B cell (primary cell): ENCODE results near the gene MGAT4C. TPM values are rescaled to one million over a fixed set of nuclear protein-coding genes. Genes with fewer than 3 reads are reported as not detected.

Experiments
- ATAC-seq: fragments of 200-7000 bp; cut with Tn5 transposase; one replicate; pipeline ENCODE4 v1.10.0; 2021; ENCODE audit warnings: low read depth, mild to moderate bottlenecking, moderate number of reproducible peaks, moderate library complexity
- CTCF ChIA-PET: fragments of 350-600 bp; sonication (Branson Sonifier 250); formaldehyde crosslinking; loops from one replicate; lab custom pipeline; 2021; ENCODE audit warnings: antibody characterized with exemption, inconsistent platforms; lab: Charles Lee
- POLR2A ChIA-PET: fragments of 350-600 bp; sonication (Branson Sonifier 250); formaldehyde crosslinking; loops from one replicate; lab custom pipeline; 2021; ENCODE audit warnings: antibody characterized with exemption; lab: Charles Lee
- DNase-seq: peaks from one replicate; pipeline ENCODE4 v3.0.0; 2013
- H2AFZ ChIP-seq: 2 replicates; pipeline ENCODE4 v1.6.1; 2012; ENCODE audit warnings: mild to moderate bottlenecking, low read depth, low read length; ENCODE audit not compliant: insufficient read depth, poor library complexity, severe bottlenecking
- H3K27ac ChIP-seq, 2 donors: 1 replicate in 1 of 2; 2 replicates in 1 of 2; pipeline ENCODE4 v1.5.1; 2012 to 2013; ENCODE audit warnings: low read length in 2 of 2, mild to moderate bottlenecking in 2 of 2, moderate library complexity in 1 of 2
- H3K27me3 ChIP-seq, 4 experiments: fragments of 200-600 bp in 1 of 4; sonication (generic) in 1 of 4; replicated peaks in 1 of 4; 1 replicate in 2 of 4; 2 replicates in 2 of 4; pipeline versions ENCODE4 v1.6.1 to v1.7.0; 2013 to 2016; ENCODE audit warnings: low read length in 3 of 4, mild to moderate bottlenecking in 2 of 4, mixed read lengths in 1 of 4, moderate library complexity in 1 of 4; ENCODE audit not compliant: insufficient read depth in 4 of 4, control insufficient read depth in 3 of 4; ENCODE audit errors: control extremely low read depth in 1 of 4
- H3K36me3 ChIP-seq, 2 experiments: replicated peaks in 1 of 2; 1 replicate in 1 of 2; 2 replicates in 1 of 2; pipeline versions ENCODE4 v1.6.1 to v1.7.1; 2013; ENCODE audit warnings: low read length in 1 of 2; ENCODE audit not compliant: insufficient read depth in 2 of 2, control insufficient read depth in 1 of 2; ENCODE audit errors: control extremely low read depth in 1 of 2, extremely low read depth in 1 of 2
- H3K4me1 ChIP-seq, 2 donors: fragments of 200-600 bp in 1 of 2; sonication (generic) in 1 of 2; 1 replicate in 1 of 2; 2 replicates in 1 of 2; pipeline versions ENCODE4 v1.5.1 to v1.6.1; 2013 to 2017; ENCODE audit warnings: low read length in 2 of 2; ENCODE audit not compliant: control insufficient read depth in 2 of 2, insufficient read depth in 2 of 2
- H3K4me2 ChIP-seq: replicated peaks from 2 replicates; pipeline ENCODE3; 2012; ENCODE audit warnings: mild to moderate bottlenecking, low read depth, low read length; ENCODE audit not compliant: poor library complexity, severe bottlenecking
- H3K4me3 ChIP-seq, 5 experiments: fragments of 200-600 bp in 1 of 5; sonication (generic) in 1 of 5; 1 replicate in 3 of 5; 2 replicates in 2 of 5; pipeline versions ENCODE4 v1.5.1 to v1.7.0; 2011 to 2016; ENCODE audit warnings: low read length in 4 of 5, mild to moderate bottlenecking in 4 of 5, low read depth in 2 of 5, control low read depth in 1 of 5, moderate library complexity in 1 of 5; ENCODE audit not compliant: insufficient read depth in 1 of 5; ENCODE audit errors: control extremely low read depth in 1 of 5, extremely low read depth in 1 of 5
- H3K79me2 ChIP-seq: fragments of 200-600 bp; sonication (generic); one replicate; pipeline ENCODE4 v1.6.0; 2016; ENCODE audit warnings: low read length; ENCODE audit not compliant: control insufficient read depth, insufficient read depth
- H3K9ac ChIP-seq: fragments of 200-600 bp; sonication (generic); 2 replicates; pipeline ENCODE4 v1.6.1; 2017; ENCODE audit warnings: mild to moderate bottlenecking, low read length, moderate library complexity
- H3K9me3 ChIP-seq, 3 donors: one replicate each; pipeline versions ENCODE4 v1.6.1 to v1.7.1; 2013; ENCODE audit warnings: low read length in 2 of 3; ENCODE audit not compliant: control insufficient read depth in 2 of 3, insufficient read depth in 1 of 3; ENCODE audit errors: control extremely low read depth in 1 of 3
- H4K20me1 ChIP-seq: 2 replicates; pipeline ENCODE4 v1.6.0; 2012; ENCODE audit warnings: mild to moderate bottlenecking, low read length; ENCODE audit not compliant: insufficient read depth, control insufficient read depth, poor library complexity, severe bottlenecking
- H3K27ac Mint-ChIP-seq: one replicate; pipeline ENCODE4 v1.8.0; 2021; ENCODE audit warnings: mixed read lengths
- H3K27me3 Mint-ChIP-seq: one replicate; pipeline ENCODE4 v1.8.0; 2021; ENCODE audit warnings: mixed read lengths
- H3K4me1 Mint-ChIP-seq: one replicate; pipeline ENCODE4 v1.8.0; 2021; ENCODE audit warnings: mixed read lengths
- H3K4me3 Mint-ChIP-seq: one replicate; pipeline ENCODE4 v1.8.0; 2021; ENCODE audit warnings: mixed read lengths
- H3K9me3 Mint-ChIP-seq: one replicate; pipeline ENCODE4 v1.8.0; 2022; ENCODE audit warnings: mixed read lengths; ENCODE audit not compliant: insufficient read depth
- CTCF ChIP-seq: fragments of 200-600 bp; IDR thresholded peaks from one replicate; pipeline ENCODE4 v1.8.0; 2022; ENCODE audit warnings: antibody characterized with exemption, mild to moderate bottlenecking
- EZH2 ChIP-seq: IDR thresholded peaks from 2 replicates; pipeline ENCODE4 v1.6.1; 2012; ENCODE audit warnings: borderline replicate concordance, low read depth, mild to moderate bottlenecking, moderate library complexity, low read length; ENCODE audit not compliant: insufficient read depth, poor library complexity, severe bottlenecking
- WGBS: methylation state at CpG from one replicate; pipeline ENCODE4 v1.1.5; 2013; ENCODE audit warnings: missing lambda C conversion rate; ENCODE audit not compliant: insufficient coverage; 5-methylcytosine and 5-hydroxymethylcytosine counted together
- intact Hi-C: fragments of 100-400 bp; cut with micrococcal nuclease; formaldehyde crosslinking; loops from one replicate; pipeline ENCODE4 v1.10.0; 2022
- polyA plus RNA-seq: library from polyadenylated mRNA; depleted of rRNA; stranded (reverse); fragments of >200 nt; gene quantifications from 2 replicates; pipeline ENCODE4 v1.2.3, GENCODE V29; 2012
- total RNA-seq, 2 donors: library from RNA; stranded (reverse); fragments of 120-200 nt in 1 of 2; gene quantifications; 1 replicate in 1 of 2; 2 replicates in 1 of 2; pipeline versions ENCODE4 v1.2.3 to v1.2.4, GENCODE V29; 2013 to 2022

MGAT4C gene
- total and polyA plus RNA-seq, 2 donors (not counting 1 experiment from before 2014, with no cell fraction given): not detected

- DNase-seq (no peak), ATAC-seq (no peak)
- Histone ChIP-seq H3K27me3 (no peaks in the 10 kb centered on the region), H3K27ac (no peak overlapping the region), H3K4me2 (no peak overlapping the region), H3K9ac (no peak overlapping the region), H3K9me3 (peaks cover 0 to 11% (median 1%) of the 10 kb centered on the region in 3 donors), H3K4me3 (no peak overlapping the region), H4K20me1 (no peaks in the 10 kb centered on the region), H3K4me1 (no peaks in the 10 kb centered on the region), H2AFZ (no peak overlapping the region), H3K36me3 (no peaks in the 10 kb centered on the region), H3K79me2 (no peaks in the 10 kb centered on the region)
- Mint-ChIP-seq H3K27ac (no peak overlapping the region), H3K27me3 (no peaks in the 10 kb centered on the region), H3K9me3 (peaks cover 30% of the 10 kb centered on the region), H3K4me3 (no peak overlapping the region), H3K4me1 (no peaks in the 10 kb centered on the region)
- CTCF ChIA-PET: no interaction called here
- POLR2A ChIA-PET: no interaction called here
- intact Hi-C loops: no loop called here
- WGBS: no CpG with 5 or more reads among the region's 3 CpGs
- no peak for TF ChIP-seq EZH2
- no peak for TF ChIP-seq CTCF
Measured at GRCh38 chr12:86042062-86042461, 214.1 kb downstream of the MGAT4C start.

- H2AFZ ChIP-seq: no peak overlapping the region
- no peak overlapping the region for H3K9ac ChIP-seq
- no peak overlapping the region for H3K4me2 ChIP-seq
- Mint-ChIP-seq H3K27me3 (no peaks in the 10 kb centered on the region), H3K27ac (no peak overlapping the region), H3K4me3 (no peak overlapping the region), H3K4me1 (no peaks in the 10 kb centered on the region), H3K9me3 (peaks cover 2% of the 10 kb centered on the region)
- H3K9me3 ChIP-seq: no peaks in the 10 kb centered on the region
- H3K4me1 ChIP-seq: no peaks in the 10 kb centered on the region
- no peak overlapping the region for H3K27ac ChIP-seq
- H3K4me3 ChIP-seq: no peak overlapping the region
- intact Hi-C loops: no loop called here
- TF ChIP-seq CTCF: no peak
- TF ChIP-seq EZH2: no peak
- WGBS: 64% methylated on average over 2 of the region's 3 CpGs
- ATAC-seq (no peak), DNase-seq (no peak)
- no peaks in the 10 kb centered on the region for H3K36me3 ChIP-seq
- no peaks in the 10 kb centered on the region for H4K20me1 ChIP-seq
- no peaks in the 10 kb centered on the region for H3K27me3 ChIP-seq
- ChIA-PET CTCF (no interaction called here), POLR2A (no interaction called here)
- H3K79me2 ChIP-seq: no peaks in the 10 kb centered on the region
Measured at GRCh38 chr12:86018361-86018760, 237.8 kb downstream of the MGAT4C start.
